Epidermal melanocyte (primary cell): ENCODE data around the gene METTL1.

Experiments
- DNase-seq: peaks from one replicate; pipeline ENCODE4 v3.0.0; 2011; ENCODE audit warnings: low spot score; ENCODE audit not compliant: insufficient read length

The METTL1 gene

DNA sequence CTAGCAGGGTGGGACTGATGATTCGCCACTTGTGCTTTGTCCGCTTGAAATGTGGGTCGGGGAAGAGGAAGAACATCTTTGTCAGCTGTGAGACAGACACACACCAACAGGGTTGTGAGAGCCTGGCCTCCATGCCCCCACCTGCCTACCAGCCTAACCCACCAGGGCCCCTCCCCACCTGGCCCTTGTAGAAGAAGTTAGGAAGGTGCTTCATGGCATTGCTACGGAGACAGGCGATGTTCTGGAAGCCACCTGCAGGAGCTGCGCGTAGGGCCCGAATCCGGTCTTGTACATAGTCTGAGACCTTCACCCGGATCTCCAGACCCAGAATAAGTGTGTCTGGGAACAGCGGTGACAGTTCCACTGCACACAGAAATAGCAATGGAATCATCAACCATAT, 2.3 kb downstream of the METTL1 start:
- no peak for DNase-seq

DNA sequence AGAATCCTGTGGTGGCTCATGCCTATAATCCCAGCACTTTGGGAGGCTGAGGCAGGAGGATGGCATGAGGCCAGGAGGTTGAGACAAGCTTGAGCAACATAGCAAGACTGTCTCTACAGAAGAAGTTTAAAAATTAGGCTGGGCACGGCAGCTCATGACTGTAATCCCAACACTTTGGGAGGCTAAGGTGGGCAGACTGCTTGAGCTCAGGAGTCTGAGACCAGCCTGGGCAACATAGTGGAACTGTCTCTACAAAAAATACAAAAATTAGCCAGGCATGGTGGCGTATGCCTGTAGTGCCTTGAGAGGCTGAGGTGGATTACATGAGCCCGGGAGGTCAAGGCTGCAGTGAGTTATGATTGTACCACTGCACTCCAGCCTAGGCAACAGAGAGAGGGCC, 4.0 kb downstream of the METTL1 start:
- DNase-seq: no peak

DNA sequence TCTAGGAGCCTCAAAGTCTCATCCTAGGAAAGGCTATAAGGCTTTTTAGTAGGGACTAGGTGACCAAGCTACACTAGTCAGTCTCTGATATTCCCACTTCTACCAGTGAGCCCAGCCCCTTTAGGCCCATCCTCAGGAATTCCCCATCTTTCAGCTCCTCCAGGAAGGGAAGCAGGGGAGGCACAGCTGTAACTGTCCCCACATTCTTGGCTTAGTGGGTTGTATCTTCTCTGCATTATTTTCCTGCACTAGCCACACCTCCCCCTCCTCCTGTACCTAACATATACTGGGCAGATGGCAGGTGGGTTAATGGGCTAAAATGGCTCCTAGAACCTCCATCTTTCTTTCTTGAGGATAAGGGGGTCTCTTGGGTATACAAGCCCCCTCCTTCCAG, 4.6 kb downstream of the METTL1 start:
- no peak for DNase-seq

DNA sequence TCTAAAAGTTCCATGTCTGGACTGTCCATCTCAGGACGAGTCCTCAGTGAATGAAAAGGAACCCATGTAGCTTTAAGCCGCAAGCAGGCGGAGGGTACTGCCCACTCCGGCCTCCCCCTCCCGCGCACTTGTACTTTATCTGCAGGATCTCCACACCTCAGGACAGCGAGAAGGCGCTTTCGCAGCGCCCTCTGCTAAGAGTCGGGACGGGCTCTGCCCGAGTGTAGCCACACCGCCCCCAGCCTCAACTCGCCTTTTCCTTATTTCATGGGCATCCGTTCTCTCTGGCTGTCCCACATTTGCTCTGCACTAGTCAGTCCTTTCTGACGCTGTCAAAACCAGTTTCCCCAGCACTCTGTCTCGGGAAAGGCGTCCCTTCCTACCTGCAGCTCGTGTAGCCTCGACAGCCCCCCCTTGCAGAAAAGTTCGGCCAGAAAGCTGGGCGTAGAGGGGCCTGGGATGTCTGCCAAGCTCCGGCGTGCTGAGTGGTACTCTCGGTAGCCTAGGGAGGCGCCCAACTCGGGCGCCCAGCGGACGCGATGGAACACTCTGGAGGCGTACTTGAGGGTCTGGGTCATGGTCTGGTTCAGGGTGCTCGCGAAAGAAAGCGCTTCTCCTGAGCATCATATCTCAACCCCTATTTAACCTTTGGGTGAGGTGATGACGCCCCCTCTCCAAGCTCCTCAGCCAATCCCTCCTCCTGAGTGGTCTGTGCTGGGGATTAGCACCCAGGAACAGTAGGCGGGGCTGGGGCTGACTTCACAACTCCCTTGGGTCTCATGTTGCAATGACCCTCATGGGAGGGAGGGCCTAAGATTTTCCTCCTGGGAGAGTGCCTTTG, 5.2 kb downstream of the METTL1 start, which contains the start of gene CYP27B1:
Gene CYP27B1, minus strand, starts transcription at position 615 of the 841 bp plus-strand sequence. Its CDS starts 37 bp downstream, at position 578.
- no peak for DNase-seq

DNA sequence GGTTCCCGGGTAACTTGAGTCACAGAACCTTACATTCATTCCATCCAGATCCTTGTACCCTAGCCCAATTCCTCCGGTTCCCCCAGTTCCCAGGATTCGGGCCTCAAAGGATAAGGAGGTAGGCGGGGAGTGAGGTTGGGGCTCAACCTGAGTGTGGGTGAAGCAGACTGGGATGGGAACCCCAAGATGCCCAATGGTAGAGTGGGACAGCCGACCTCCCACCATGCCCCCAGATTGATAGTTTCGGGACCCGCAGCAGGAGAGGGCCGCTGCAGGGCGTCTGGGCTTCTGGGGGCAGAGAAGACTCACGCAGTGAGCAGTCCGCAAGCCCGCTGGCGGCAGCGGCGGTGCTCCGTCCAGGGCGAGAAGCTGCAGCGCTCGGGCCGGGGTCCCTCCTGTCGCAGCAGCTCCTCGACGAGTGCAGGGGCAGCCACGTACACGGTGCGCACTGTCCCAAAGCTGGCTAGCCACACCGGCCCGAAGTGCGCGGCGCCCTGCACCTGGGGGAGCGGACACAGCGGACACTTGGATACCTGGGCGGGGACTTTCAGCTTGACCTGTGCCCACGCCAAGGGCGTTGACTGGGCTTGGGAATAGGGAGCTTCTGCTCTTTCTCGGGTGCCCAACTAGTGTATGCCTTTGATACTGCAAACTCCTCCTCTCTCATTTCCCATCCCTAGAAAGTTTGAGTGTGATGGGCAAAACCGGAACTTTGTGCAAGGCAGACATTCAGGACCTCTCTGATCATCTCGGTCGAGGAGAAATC, 6.0 kb downstream of the METTL1 start:
- DNase-seq: no peak

DNA sequence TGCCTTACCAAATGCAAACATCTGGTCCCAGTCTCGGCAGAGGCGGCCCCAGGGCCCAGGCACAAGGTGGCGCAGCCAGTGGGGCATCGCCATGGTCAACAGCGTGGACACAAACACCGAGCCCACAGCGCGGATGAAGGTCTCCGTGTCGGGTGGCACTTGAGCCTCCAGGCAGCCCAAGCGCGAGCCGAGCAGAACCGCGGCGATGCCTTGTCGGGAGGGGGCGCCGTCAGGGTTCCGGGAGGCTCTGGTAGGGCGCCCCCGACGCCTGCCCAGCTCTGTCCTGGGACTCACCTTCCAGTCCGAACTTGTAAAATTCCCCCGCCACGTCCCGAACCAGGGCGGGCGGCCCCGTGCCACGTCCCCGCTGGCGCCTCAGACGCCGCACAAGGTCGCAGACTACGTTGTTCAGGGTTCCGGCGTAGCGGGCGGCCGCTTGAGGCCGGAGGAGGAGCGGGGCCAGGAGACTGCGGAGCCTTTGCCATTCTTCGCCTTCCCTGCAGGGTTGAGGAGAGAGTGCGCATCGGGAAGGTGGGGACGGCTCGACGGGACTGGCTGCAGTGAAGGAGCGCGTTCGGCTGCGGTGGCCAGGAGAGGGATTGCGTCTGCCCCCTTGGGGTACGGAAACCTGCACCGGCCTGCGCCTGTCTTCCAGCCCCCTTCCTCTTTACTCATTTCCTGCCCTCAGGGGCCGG, 6.8 kb downstream of the METTL1 start:
- no peak for DNase-seq

DNA sequence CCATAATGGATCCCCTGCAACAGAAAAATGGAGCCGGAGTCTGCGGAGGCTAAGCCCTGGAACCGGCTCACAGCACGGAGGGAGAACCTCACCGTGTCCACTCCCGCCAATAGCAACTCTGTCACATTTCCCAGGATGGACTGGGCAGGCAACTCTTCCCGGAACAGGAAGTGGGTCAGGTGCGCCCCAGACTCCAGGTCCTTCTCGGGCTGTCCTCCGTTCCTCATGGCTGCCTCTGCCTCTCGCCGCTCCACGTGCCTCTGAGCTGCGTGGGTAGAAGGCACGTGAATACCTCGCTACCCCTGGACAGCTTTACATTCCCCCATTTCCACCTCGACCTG, 7.3 kb downstream of the METTL1 start:
- DNase-seq: no peak

DNA sequence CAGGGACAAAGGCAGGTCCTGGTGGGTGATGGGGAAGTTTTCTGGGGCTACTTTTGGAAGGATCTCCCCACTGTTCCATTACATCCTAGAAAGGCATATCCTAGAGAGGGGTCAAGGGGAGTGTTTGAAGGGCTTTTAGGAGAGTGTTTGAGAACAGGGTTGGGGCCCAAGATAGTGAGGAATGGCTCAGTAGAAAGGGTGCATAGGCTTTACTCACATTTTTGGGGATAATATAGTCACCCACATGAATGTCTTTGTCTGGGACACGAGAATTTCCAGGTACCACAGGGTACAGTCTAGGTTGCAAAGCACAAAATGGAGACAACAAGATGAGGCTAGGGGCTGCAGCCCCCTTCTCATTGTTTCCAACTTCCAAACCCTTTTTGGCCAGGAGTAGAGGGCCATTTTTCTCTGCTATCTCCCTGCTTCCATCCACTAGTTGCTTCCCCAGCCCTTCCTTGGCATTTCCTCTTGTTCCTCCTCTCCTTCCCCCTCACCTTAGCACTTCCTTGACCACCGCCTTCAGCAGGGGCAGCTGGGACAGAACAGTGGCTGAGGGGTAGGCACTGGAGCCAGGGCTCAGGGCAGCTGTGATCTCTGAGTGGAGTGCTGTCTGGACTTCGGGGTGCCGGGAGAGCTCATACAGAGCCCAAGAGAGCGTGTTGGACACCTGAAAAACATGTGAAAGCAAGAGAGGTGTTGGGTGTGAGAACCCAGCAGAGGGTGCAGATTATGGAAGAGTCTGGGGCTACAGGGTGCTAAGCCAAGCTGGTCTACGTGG, 7.8 kb downstream of the METTL1 start:
- no peak for DNase-seq

DNA sequence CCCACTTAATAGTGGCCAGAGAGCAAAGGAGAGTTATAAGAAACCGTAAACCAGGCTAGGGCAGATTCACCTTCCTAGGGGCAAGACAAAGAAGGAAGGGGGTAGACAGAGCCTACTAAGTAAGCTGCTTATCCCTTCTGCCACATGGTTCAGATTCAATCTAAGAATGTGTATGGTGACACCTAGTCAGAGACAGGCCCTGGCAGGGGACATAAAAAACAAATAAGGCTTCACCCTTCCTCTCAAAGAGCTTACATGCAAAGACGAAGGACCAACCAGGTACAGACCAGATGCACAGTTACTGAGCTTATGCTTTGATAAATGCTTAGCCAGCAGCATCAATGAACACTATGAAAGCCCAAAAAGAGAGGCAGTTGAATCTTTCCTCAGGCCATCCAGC, 9.4 kb downstream of the METTL1 start:
- DNase-seq: no peak

DNA sequence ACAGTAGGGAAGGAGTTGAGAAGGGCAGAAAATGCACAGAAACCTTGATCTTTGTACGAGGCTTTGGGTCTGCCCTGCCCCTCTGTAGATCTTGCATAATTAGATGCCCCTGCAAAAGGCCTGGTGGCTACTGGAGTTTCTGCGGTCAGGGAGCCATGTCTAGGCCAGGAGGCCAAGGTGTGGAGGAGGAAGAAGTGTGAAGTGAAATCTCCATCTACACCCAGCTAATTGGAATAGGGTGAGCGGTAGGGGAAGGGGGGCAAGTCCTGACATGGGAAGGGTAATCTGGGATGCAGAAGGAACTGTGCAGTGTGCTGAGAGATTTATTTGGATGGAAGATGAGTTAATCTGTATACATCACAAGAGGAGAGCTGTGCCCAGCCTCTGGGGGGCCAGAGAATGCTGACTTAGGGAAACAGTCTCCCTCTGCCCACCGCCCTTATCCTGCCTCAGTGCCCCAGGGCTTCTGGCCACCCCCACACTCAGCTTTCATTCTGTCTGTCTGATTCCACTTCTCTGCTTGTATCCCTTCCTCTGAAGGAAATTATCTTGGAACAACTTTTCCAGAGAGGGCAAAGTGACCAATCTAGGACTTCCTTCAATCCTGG, 10.4 kb downstream of the METTL1 start:
- DNase-seq: no peak

DNA sequence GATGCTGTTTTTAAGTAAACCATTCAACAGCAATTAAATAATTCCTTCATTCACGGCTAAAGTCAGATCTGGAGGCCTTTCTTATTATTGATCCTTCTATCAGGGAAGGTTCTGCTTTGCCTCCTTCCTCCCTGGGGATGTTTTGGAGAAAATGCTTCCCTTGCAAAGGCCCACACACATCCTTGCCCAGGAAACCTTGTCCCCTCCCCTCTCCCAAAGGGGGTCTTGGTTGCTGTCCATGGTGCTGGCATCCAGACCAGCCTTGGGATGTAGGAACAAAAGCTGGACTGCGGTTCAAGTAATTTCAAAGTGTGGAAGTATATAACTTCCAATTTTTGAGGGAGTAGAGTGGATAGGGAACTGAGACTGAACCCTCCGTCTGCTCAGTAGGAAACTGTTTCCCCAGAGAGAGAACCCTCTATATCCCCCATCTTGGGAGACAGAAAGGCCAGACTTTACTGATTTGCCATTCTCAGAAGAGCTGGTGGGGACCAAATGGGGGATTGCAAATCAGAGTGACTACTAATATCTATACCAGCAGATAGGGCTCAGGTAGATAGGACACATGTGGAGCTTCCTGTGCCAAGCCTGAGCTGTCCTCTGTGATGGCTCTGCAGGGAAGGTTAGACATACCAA, 11.4 kb downstream of the METTL1 start:
- no peak for DNase-seq

DNA sequence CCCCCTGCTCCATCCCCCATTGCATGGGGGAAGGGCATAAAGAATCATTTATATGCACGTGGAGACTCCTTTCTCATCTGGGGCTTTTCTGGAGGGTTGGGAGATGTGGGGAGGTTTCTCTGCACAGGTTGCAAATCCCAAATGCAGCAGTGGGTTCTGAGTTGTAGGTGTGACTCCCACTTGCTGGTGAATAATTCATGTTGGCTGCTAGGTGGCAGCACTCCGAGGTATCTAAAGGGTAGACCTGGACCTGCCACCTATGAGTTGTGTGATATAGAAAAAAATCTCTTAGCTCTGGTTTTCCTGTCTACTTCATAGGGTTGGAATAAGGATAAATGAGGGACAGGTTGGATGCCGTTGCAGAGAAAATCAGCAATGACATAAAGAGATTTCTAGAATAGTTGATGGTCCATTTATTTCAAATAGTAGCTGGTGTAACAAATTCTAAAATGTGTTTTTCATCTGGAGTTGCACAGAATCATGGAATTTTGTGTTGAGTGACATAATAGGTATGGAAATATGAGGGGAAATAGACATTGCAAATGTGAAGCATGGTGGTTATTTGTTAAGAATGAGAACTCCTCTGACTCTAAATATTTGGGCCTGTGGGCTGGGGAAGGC, 12.4 kb downstream of the METTL1 start:
- no peak for DNase-seq

DNA sequence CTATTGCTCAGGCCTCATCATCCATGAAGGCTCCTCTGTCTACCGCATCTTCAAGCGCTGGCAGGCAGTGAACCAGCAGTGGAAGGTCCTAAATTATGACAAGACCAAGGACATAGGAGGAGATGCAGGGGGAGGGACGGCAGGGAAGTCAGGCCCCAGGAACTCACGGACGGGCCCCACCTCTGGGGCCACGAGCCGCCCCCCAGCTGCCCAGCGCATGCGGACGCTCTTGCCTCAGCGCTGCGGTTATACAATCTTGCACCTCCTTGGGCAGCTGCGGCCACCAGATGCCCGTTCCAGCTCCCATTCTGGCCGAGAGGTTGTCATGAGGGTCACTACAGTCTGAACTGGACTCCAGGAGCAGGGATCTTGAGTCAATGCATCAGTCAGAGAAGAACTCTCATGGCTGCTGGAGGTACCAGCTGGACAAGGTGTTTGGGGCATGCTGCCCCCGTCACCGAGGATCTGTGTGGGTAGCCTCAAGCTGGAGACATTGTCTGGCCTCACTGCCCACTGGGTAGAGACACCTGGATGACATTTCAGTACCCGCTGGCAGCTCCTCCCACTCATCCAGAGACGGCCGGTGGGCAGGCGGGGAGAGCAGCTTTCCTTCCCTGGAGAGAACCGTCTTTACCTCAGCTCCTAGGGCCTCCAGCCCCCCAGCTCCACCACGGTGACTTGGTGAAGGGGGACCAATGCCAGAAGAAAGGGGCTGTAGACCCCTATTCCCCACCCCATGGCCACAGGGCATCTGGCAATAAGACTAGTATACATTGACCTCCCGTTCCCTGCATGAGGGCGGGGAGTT, 13.1 kb downstream of the METTL1 start:
- no peak for DNase-seq

DNA sequence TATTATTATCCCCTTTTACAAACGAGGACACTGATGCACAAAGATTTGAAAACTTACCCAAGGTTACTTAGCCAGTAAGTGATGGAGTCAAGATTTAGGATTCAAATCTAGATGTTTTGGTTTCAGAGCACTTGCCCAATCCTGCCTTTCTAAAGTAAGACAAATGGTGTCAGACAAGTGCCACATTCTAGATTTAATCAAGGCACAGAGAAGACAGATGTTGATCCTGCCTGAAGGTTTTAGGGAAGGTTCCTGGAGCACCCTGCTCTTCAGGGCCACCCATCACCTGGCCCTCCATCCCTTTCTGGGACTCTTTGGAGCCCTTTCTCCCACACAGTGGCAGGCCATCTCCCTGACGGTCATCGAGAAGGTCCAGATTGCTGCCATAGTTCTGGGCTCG, 14.1 kb downstream of the METTL1 start:
- no peak for DNase-seq

DNA sequence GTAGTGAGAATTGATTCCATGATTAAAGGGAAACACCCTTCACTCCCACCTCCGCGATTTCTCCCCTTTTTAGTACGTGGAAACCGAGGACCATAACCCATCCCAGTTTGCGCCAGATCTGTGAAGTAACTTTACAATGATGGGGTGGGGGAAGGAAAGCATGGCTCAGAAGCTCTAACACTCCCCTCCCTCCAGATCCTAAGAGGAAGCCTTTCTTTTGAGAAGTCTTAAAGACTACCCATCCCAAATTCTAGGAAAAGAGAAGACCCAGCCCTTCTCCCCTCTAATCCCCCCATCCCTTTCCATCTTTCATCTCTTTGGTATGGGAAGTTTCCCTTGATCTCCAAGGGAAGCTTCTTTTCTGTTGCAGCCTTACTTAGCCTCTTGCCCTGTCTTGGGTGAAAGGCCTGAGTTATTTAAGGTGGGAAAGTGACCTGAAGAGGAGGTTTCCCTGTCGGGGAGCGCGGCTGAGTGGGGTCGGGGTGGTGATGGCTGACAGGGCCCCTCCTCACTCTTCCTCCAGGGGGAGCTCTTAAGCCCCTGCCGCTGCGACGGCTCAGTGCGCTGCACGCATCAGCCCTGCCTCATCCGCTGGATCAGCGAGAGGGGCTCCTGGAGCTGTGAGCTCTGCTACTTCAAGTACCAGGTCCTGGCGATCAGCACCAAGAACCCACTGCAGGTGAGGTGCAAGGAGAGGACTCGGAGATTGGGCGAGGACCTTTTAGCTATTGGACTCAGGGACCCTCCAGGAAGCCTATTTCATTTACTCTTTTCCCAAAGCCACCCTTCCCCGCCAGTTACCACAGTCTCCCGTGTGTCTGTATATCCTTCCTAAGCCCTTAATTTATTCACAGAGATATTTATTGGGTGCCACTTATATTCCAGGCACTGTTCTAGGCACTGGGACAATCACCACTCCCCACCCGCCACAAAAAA, 15.2 kb downstream of the METTL1 start:
- peak; percentile 85 for DNase-seq

DNA sequence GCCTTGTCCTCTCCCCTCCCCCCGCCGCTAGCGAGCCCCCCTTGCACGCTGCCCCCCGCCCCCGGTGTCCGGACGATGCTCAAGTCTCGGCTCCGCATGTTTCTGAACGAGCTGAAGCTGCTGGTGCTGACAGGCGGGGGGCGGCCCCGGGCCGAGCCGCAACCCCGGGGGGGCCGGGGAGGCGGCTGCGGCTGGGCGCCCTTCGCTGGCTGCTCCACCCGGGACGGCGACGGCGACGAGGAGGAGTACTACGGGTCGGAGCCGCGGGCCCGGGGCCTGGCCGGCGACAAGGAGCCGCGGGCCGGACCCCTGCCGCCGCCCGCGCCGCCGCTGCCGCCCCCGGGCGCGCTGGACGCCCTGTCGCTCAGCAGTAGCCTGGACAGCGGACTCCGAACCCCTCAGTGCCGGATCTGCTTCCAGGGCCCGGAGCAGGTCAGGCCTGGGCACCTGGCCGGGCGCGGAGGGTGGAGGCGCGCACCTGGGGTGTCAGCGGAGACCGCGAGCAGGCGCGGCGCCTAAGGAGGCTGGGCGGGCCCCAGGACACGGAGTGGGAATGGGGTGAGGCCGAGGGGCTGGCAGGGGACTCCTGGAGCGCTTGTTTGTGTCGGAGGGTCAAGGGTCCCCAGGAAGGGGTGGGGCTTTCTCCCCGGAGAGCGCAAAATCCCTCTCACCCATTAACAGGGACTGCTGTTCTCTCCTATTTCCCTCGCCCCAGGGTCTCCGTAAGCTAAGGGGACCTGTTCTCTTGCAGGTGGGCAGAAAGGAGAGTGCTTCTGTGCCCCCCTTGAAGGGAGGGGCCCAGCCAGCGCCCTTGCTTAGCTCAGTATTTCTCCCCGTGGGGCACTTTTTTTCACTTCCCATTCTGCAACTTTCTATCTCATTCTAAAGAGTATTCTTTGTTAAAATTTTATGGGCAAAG, 16.2 kb downstream of the METTL1 start:
- DNase-seq: no peak

DNA sequence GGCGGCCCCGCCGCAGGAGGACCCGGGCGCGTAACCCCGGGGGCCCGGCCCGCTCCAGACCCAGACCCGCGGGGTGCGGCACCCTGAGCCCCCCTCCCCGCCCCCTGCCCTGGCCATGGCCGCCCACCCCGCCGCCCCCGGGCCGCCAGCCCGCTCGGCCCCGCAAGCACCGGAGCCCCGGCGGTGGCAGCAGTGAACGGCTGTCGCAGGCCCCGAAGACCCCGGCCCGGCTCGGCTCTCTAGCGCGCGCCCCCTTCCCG, 16.8 kb downstream of the METTL1 start:
- DNase-seq: no peak
